Measurements from ENCODE around the gene TAS2R60. TPM values are rescaled to one million over a fixed set of nuclear protein-coding genes. Genes with fewer than 3 reads are reported as not detected.

TAS2R60 gene
- total and polyA plus RNA-seq, 12 donors, result not detected

- H3K9me3 ChIP-seq, result no peaks in the 10 kb centered on the region
- H3K27me3 ChIP-seq, result peaks cover 0 to 21% (median 7%) of the 10 kb centered on the region in 7 donors
- no peak overlapping the region for H3K4me3 ChIP-seq
- no peak overlapping the region for H3K27ac ChIP-seq
- H3K4me1 ChIP-seq, result no peaks in the 10 kb centered on the region
- H3K36me3 ChIP-seq, result no peaks in the 10 kb centered on the region
- DNase-seq (no peak), ATAC-seq (no peak)
- WGBS, 2 donors, result 96 to 97% methylated on average over 1 of the region's 1 CpG
- no peak for TF ChIP-seq CTCF (IDR thresholded peaks at IDR 0.05)
- intact Hi-C loops (cut with DNase I), result no loop called here
These were observed 1.5 kb downstream of the TAS2R60 start for GRCh38 chr7:143444785-143445184.

GRCh38 chr7:143447466-143447865 lies 4.2 kb downstream of the TAS2R60 start:
- Histone ChIP-seq H3K27me3 (peaks cover 0 to 21% (median 7%) of the 10 kb centered on the region in 7 donors), H3K4me1 (no peaks in the 10 kb centered on the region), H3K9me3 (no peaks in the 10 kb centered on the region), H3K36me3 (no peaks in the 10 kb centered on the region), H3K4me3 (no peak overlapping the region), H3K27ac (no peak overlapping the region)
- DNase-seq (no peak), ATAC-seq (no peak)
- intact Hi-C loops (cut with DNase I), result no loop called here
- no peak for TF ChIP-seq CTCF (IDR thresholded peaks at IDR 0.05)
- 63 to 65% methylated on average over 3 of the region's 3 CpGs for WGBS, 2 donors

- no peak for DNase-seq
- H3K36me3 ChIP-seq, result no peaks in the 10 kb centered on the region
- 88 to 96% methylated on average over 5 of the region's 5 CpGs for whole genome bisulfite sequencing, 2 donors
- TF ChIP-seq CTCF (IDR thresholded peaks at IDR 0.05), result no peak
- no peaks in the 10 kb centered on the region for H3K9me3 ChIP-seq
- H3K4me1 ChIP-seq, result no peaks in the 10 kb centered on the region
- no peak overlapping the region for H3K4me3 ChIP-seq
- intact Hi-C loops (cut with DNase I), result no loop called here
- H3K27ac ChIP-seq, result no peak overlapping the region
- ATAC-seq, result no peak
- H3K27me3 ChIP-seq, result peaks cover 0 to 21% (median 7%) of the 10 kb centered on the region in 7 donors
These were observed 5.2 kb downstream of the TAS2R60 start for GRCh38 chr7:143448429-143448828.

GRCh38 chr7:143449793-143450192 lies 6.5 kb downstream of the TAS2R60 start:
- Histone ChIP-seq H3K9me3 (no peaks in the 10 kb centered on the region), H3K4me1 (no peaks in the 10 kb centered on the region), H3K36me3 (no peaks in the 10 kb centered on the region), H3K4me3 (no peak overlapping the region), H3K27me3 (peaks cover 0 to 21% (median 7%) of the 10 kb centered on the region in 7 donors), H3K27ac (no peak overlapping the region)
- TF ChIP-seq CTCF (IDR thresholded peaks at IDR 0.05), result no peak
- 78 to 79% methylated on average over 2 to 3 of the region's 3 CpGs for WGBS, 2 donors
- ATAC-seq, result no peak
- no peak for DNase-seq
- intact Hi-C loops (cut with DNase I), result no loop called here

Data from heart right ventricle (tissue), 16 donors.